HG02852 (cell line): Measurements from ENCODE around the gene IGBP1.
A peak's percentile ranks its signal among the peaks of the same experiment; 100 is the strongest.
"Not testable (repeated sequence)": the region's sequence is repeated elsewhere in the genome, so short reads cannot be mapped to it uniquely, and the experiment has no call there.

Source experiments
- ATAC-seq: cut with Tn5 transposase; IDR thresholded peaks from one replicate; pipeline ENCODE4 v1.9.1; 2021; ENCODE audit warnings: mild to moderate bottlenecking, moderate library complexity; ENCODE audit not compliant: unreplicated experiment

The IGBP1 gene

GRCh38 chrX:70133303-70134115, at the start of gene IGBP1:
TSS of gene IGBP1 (plus strand) at chrX:70133447. CDS start at chrX:70133948, 501 bp downstream.
- peak; percentile 91 for ATAC-seq

DNA sequence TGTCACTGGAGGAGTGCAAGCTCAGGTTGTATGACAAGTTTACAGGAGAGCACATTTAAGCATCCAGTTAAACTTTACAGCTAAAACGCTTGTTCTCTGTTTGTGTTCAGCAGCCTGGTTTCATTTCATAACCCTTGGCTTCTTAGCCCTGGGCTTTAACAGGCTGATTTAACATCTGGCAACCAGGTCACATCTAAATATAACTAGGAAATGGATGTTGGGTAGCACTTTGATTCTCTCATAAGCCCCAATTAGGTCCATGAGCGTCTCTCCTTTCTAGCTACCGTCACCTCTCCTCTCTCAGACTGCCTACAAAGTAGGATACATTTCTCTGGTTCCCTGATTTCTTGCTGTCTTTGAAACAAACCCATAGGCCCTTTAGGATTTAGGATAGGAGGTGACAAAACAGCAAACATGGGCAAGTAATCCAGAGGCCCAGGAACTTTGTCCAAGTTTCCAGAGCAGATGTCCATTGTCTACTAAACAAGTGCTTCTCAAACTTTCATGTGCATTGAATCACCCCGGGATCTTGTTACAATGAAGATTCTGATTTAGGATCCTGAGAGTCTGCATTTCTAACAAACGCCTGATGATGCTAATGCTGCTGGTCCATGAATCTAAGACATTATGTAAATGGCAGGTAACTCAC, 48.5 kb upstream of the IGBP1 start:
- no peak for ATAC-seq

DNA sequence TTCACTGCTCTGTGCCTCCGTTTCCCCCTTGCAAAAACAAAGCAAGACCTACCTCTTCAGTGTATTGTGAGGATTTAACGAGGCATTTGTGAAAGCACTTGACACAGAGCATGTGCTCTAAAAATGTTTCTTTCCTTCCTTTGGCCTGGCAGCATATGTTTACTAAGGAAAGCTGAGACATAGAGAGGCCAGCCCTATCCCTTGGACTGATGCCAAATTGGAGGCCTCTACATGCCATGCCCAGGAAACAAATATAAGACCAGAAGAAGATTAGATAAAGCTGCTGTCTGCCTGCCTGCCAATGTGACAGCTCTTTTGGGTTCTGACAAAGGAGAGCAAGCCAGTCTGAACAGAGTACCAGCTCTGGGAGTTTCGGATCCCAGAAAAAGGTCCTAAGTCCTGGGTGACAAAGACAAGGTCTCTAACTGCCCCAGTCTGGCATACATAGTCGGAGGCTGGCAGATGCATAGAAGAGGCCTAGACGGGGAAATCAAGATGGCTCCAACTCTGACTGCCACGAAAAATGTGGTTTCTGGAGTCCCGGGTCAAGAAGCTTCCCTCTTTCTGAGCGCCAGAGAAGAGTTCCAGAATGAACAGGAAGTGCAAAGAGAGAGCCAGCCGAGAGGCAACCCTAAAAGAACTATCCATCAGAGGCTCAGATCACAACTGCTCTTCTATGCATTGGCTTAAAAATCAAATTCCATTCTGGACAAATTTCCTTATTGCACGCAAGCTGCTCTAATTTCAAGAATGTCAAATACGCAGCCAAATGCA, 45.2 kb upstream of the IGBP1 start:
- ATAC-seq = no peak

- no peak for ATAC-seq
Measured at GRCh38 chrX:70088751-70089150, 44.5 kb upstream of the IGBP1 start.

- no peak for ATAC-seq
Measured at GRCh38 chrX:70089604-70090297, 43.5 kb upstream of the IGBP1 start.

GRCh38 chrX:70092247-70092646, 41.0 kb upstream of the IGBP1 start:
- ATAC-seq = peak; percentile 64

GRCh38 chrX:70096052-70096451, 37.2 kb upstream of the IGBP1 start:
- ATAC-seq = no peak

DNA sequence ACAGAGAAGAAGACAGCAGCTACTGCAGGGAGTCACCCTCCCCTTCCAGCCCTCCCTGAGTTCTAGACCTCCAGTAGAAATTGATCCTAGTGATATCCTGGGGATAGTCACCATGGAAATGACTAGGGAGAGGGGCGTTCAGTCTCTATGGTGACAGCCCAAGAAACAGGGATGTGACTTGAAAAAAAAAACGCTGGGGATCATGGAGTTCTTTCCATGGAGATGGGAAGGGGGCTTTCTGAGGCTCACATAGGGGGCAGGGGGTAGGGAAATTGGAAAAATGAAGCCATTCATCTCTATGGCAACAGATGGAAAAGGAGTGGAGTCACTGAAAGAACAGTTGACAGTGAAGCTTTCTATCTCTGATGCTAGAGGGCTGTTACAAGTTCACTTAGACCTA, 28.0 kb upstream of the IGBP1 start:
- ATAC-seq = no peak

GRCh38 chrX:70111436-70112026, 21.7 kb upstream of the IGBP1 start:
- not testable (repeated sequence) for ATAC-seq

GRCh38 chrX:70117738-70118137, 15.5 kb upstream of the IGBP1 start:
- ATAC-seq = no peak

DNA sequence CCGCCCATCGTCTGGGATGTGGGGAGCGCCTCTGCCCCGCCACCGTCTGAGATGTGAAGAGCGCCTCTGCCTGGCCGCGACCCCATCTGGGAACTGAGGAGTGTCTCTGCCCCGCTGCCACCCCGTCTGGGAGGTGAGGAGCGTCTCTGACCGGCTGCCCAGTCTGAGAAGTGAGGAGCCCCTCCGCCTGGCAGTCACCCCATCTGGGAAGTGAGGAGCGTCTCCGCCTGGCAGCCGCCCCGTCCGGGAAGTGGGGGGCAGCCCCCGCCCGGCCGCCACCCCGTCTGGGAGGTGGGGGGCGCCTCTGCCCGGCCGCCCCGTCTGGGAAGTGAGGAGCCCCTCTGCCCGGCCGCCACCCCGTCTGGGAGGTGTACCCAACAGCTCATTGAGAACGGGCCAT, 10.2 kb upstream of the IGBP1 start:
- ATAC-seq = not testable (repeated sequence)

- ATAC-seq = no peak
Measured at GRCh38 chrX:70124678-70125077, 8.6 kb upstream of the IGBP1 start.

GRCh38 chrX:70128071-70128470, 5.2 kb upstream of the IGBP1 start:
- no peak for ATAC-seq

DNA sequence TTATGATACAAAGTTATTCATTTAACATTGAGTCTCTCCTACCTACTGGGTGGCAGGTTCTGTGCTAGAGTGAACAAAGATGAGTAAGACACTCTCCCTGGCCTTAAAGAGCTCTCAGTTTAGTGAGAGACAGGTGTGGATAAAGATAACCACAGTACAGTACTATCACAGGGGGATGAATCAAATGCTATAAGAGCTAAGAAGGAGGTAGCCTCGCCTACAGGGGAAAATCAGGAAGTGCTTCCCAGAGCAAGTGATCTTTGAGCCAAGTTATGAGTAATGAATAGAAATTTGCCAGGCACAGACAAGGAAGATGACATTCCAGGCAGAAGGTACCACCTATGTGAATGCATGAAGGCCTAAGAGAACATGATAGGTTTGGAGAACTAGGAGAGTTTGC, 3.4 kb upstream of the IGBP1 start:
- ATAC-seq = no peak

GRCh38 chrX:70132224-70132623, 1.0 kb upstream of the IGBP1 start:
- no peak for ATAC-seq

DNA sequence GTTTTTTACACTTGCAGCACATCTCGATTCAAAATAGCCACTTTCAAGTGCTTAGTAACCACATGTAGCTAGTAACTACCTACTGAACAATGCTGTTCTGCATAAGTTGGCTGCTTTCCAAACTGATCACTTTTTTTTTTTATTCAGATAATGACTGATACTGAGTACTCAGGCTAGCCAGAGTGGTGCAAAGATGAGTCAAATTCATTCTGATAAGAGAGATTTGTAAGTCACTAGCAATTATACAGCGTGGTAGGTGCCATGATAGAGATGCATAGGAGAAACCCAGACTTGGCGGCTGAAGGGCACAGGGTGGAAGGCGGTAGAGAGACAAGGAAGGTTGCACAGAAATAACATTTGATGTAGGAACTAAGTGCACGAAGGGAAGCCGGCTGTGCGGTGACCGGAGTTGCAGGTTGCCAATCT, 357 bp upstream of the IGBP1 start:
- ATAC-seq = no peak

DNA sequence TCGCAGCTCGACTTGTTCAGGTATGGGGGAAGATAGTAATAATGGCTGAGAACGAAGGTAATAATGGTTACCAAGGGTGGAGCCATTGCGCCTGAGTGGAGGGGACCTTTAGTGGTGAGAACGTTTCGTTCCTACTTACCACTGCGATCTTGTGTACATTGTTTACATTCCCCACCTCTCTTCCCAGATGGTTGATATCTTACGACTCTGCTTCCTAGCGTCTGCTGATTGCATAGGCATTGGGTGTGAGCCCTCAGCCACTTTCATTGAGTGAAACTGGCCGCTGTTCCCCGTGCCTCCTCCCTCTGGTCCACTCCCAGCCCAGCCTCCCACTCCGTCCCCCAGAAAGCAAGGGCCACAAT, 850 bp downstream of the IGBP1 start:
- peak; percentile 22 for ATAC-seq

DNA sequence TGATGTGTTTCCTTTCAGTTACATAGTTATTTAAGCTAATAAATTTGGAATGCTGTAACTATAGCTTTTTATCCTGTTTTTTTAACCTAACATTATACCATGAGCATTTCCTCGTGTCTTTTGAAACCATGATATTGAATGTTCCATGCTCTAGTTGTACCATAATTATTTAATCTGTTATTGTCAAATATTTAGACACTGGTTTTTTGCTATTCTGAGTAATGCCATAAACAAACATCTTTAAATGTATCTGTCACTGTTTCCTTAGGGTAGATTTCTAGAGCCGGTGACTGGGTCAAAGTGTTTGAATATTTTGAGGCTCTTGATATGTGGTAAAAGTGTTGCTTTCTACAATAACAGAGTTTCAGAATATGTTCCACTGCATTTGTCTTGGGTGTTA, 5.4 kb downstream of the IGBP1 start:
- ATAC-seq = no peak

- no peak for ATAC-seq
Measured at GRCh38 chrX:70139736-70140135, 6.5 kb downstream of the IGBP1 start.

DNA sequence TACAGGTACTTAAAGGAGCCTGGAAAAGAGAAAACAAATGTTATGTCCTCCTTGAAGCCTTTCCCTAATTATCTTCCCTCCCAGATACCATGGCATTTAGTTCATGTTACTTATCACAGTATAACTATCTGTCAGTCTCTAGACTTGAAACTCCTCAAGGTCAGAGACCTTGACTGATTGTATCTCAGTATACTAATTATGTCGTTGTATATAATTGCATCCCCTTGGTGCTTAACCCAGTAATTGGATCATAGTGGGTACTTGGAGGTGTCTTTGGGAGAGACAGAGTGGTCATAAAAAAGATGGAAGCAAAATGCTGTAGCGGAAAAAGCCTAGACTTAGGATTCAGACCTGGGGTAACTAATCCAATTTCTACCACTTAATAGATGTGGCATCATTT, 8.1 kb downstream of the IGBP1 start:
- no peak for ATAC-seq
